IMR-90 (cell line): ENCODE data around the gene ACY1. TPM values are rescaled to one million over a fixed set of nuclear protein-coding genes. Genes with fewer than 3 reads are reported as not detected.

Source experiments
- ATAC-seq: fragments of 200-7000 bp; cut with Tn5 transposase; 2 replicates; pipeline ENCODE4 v1.9.1; 2020; ENCODE audit warnings: low read depth, mild to moderate bottlenecking, moderate library complexity
- BruUV-seq: library from RNA; stranded (reverse); fragments of 400-500 nt; replicated peaks from 2 replicates; lab custom pipeline; 2021; lab: Mats Ljungman, UMichigan
- CTCF ChIA-PET: fragments of 300-600 bp; formaldehyde crosslinking; extraction: SDS; loops from one replicate; lab custom pipeline; 2021; ENCODE audit warnings: antibody characterized with exemption; lab: Yijun Ruan, JAX
- POLR2A ChIA-PET: fragments of 300-600 bp; sonication (Branson Sonifier 250); formaldehyde crosslinking; loops from one replicate; lab custom pipeline; 2022; ENCODE audit warnings: antibody characterized with exemption; ENCODE audit not compliant: unreplicated experiment; lab: Charles Lee
- DNase-seq: peaks from one replicate; pipeline ENCODE4 v3.0.0; 2013
- H2AFZ ChIP-seq: replicated peaks from 2 replicates; pipeline ENCODE3; 2013; ENCODE audit warnings: low read length, mild to moderate bottlenecking; ENCODE audit not compliant: poor library complexity
- H2AK5ac ChIP-seq: 2 replicates; pipeline ENCODE4 v1.6.1; 2013; ENCODE audit warnings: low read depth, low read length, inconsistent platforms
- H2AK9ac ChIP-seq: replicated peaks from 2 replicates; pipeline ENCODE3; 2013; ENCODE audit warnings: mild to moderate bottlenecking, low read depth, low read length, moderate library complexity; ENCODE audit not compliant: poor library complexity
- H2BK120ac ChIP-seq: 2 replicates; pipeline ENCODE4 v1.6.1; 2013; ENCODE audit warnings: low read depth, low read length, inconsistent platforms
- H2BK15ac ChIP-seq: 3 replicates; pipeline ENCODE4 v1.6.1; 2013; ENCODE audit warnings: low read depth, low read length, inconsistent platforms
- H2BK20ac ChIP-seq: 2 replicates; pipeline ENCODE4 v1.6.1; 2013; ENCODE audit warnings: low read depth, mild to moderate bottlenecking, inconsistent platforms, low read length, moderate library complexity
- H2BK5ac ChIP-seq: 2 replicates; pipeline ENCODE4 v1.6.1; 2013; ENCODE audit warnings: mild to moderate bottlenecking, low read depth, low read length, inconsistent platforms; ENCODE audit not compliant: poor library complexity, severe bottlenecking
- H3K14ac ChIP-seq: replicated peaks from 2 replicates; pipeline ENCODE4 v1.6.1; 2013; ENCODE audit warnings: low read depth, low read length, inconsistent platforms
- H3K18ac ChIP-seq: 2 replicates; pipeline ENCODE4 v1.6.1; 2013; ENCODE audit warnings: low read depth, low read length, control low read depth
- H3K23ac ChIP-seq: 2 replicates; pipeline ENCODE4 v1.6.1; 2013; ENCODE audit warnings: low read depth, low read length, inconsistent platforms
- H3K27ac ChIP-seq: 2 replicates; pipeline ENCODE4 v1.5.1; 2013; ENCODE audit warnings: mild to moderate bottlenecking, control low read depth, low read length; ENCODE audit not compliant: insufficient read depth
- H3K27me3 ChIP-seq: 2 replicates; pipeline ENCODE4 v1.6.1; 2013; ENCODE audit warnings: low read length; ENCODE audit not compliant: control insufficient read depth, insufficient read depth
- H3K36me3 ChIP-seq: 2 replicates; pipeline ENCODE4 v1.6.1; 2013; ENCODE audit warnings: low read length, mixed read lengths; ENCODE audit not compliant: control insufficient read depth, insufficient read depth
- H3K4ac ChIP-seq: 2 replicates; pipeline ENCODE4 v1.6.1; 2013; ENCODE audit warnings: low read depth, low read length, inconsistent platforms
- H3K4me1 ChIP-seq: 2 replicates; pipeline ENCODE4 v1.6.1; 2013; ENCODE audit warnings: low read length, mixed read lengths; ENCODE audit not compliant: control insufficient read depth, insufficient read depth
- H3K4me2 ChIP-seq: 2 replicates; pipeline ENCODE4 v1.6.1; 2013; ENCODE audit warnings: low read depth, mild to moderate bottlenecking, control low read depth, low read length, moderate library complexity
- H3K4me3 ChIP-seq: 2 replicates; pipeline ENCODE4 v1.5.1; 2013; ENCODE audit warnings: low read depth, mild to moderate bottlenecking, control low read depth, low read length, moderate library complexity; ENCODE audit not compliant: insufficient read depth
- H3K56ac ChIP-seq: 2 replicates; pipeline ENCODE4 v1.6.1; 2013; ENCODE audit warnings: low read length, inconsistent platforms; ENCODE audit not compliant: insufficient read depth; ENCODE audit errors: extremely low read depth
- H3K79me1 ChIP-seq, 2 experiments: 2 replicates each; pipeline ENCODE4 v1.6.1; 2013; ENCODE audit warnings: low read length in 2 of 2, inconsistent platforms in 1 of 2, low read depth in 1 of 2
- H3K9ac ChIP-seq: 2 replicates; pipeline ENCODE4 v1.6.1; 2013; ENCODE audit warnings: low read depth, low read length, control low read depth
- H3K9me1 ChIP-seq: 2 replicates; pipeline ENCODE4 v1.6.1; 2013; ENCODE audit warnings: low read length, inconsistent platforms; ENCODE audit not compliant: insufficient read depth
- H3K9me3 ChIP-seq: 2 replicates; pipeline ENCODE4 v1.6.1; 2013; ENCODE audit warnings: low read length; ENCODE audit not compliant: control insufficient read depth, insufficient read depth
- H4K20me1 ChIP-seq: 2 replicates; pipeline ENCODE4 v1.6.1; 2013; ENCODE audit warnings: low read length, inconsistent platforms; ENCODE audit not compliant: insufficient read depth
- H4K5ac ChIP-seq: 2 replicates; pipeline ENCODE4 v1.6.1; 2013; ENCODE audit warnings: mild to moderate bottlenecking, low read depth, low read length, control low read depth
- H4K8ac ChIP-seq, 2 experiments: 2 replicates each; pipeline ENCODE4 v1.6.1; 2013; ENCODE audit warnings: low read depth in 2 of 2, low read length in 2 of 2, control low read depth in 1 of 2, inconsistent platforms in 1 of 2
- H4K91ac ChIP-seq: 2 replicates; pipeline ENCODE4 v1.6.1; 2013; ENCODE audit warnings: low read depth, low read length, inconsistent platforms; ENCODE audit not compliant: insufficient read depth
- BHLHE40 ChIP-seq: fragments of 150-350 bp; IDR thresholded peaks from 2 replicates; pipeline ENCODE4 v1.6.1; 2016; ENCODE audit warnings: mild to moderate bottlenecking, low read depth, low read length
- CEBPB ChIP-seq: IDR thresholded peaks from 2 replicates; pipeline ENCODE4 v1.6.1; 2012; ENCODE audit warnings: low read depth, low read length, improper control_type of control experiment
- FOS ChIP-seq: fragments of 150-350 bp; IDR thresholded peaks from 2 replicates; pipeline ENCODE4 v1.6.1; 2016; ENCODE audit warnings: low read depth, low read length
- RAD21 ChIP-seq: IDR thresholded peaks from 2 replicates; pipeline ENCODE4 v1.6.1; 2012; ENCODE audit warnings: low read length, improper control_type of control experiment
- RCOR1 ChIP-seq: IDR thresholded peaks from 2 replicates; pipeline ENCODE4 v1.6.1; 2012; ENCODE audit warnings: mild to moderate bottlenecking, low read length, improper control_type of control experiment; ENCODE audit not compliant: insufficient replicate concordance
- RFX5 ChIP-seq: IDR thresholded peaks from 2 replicates; pipeline ENCODE4 v1.8.0; 2012; ENCODE audit warnings: low read depth, mild to moderate bottlenecking, low read length, moderate library complexity
- SMC3 ChIP-seq: fragments of 150-350 bp; IDR thresholded peaks from 2 replicates; pipeline ENCODE4 v1.6.1; 2016; ENCODE audit warnings: low read depth, mild to moderate bottlenecking, antibody characterized with exemption, low read length, moderate library complexity
- USF2 ChIP-seq: fragments of 150-350 bp; IDR thresholded peaks from 2 replicates; pipeline ENCODE4 v1.6.1; 2017; ENCODE audit warnings: mild to moderate bottlenecking, antibody characterized with exemption, low read length, low read depth
- WGBS, 2 experiments: methylation state at CpG; one replicate each; pipeline versions ENCODE4 v1.1.5 to v1.1.7; 2013; ENCODE audit warnings: missing lambda C conversion rate in 2 of 2; ENCODE audit not compliant: insufficient read length in 1 of 2; ENCODE audit errors: extremely low coverage in 2 of 2; 5-methylcytosine and 5-hydroxymethylcytosine counted together
- dilution Hi-C: fragments of 300-500 bp; cut with HindIII; formaldehyde crosslinking; loops from one replicate; pipeline ENCODE4 v1.14.3; 2018; ENCODE audit warnings: low sequenced_read_pairs; ENCODE audit not compliant: unreplicated experiment
- in situ Hi-C: fragments of 300-500 bp; cut with MboI; formaldehyde crosslinking; loops from 3 replicates; pipeline ENCODE4 v1.14.3; 2019; ENCODE audit warnings: low sequenced_read_pairs, inconsistent platforms, mixed read lengths
- intact Hi-C: fragments of 100-400 bp; cut with micrococcal nuclease; formaldehyde crosslinking; loops from 2 replicates; pipeline ENCODE4 v1.10.0; 2022
- polyA plus RNA-seq, 3 experiments: library from polyadenylated mRNA; depleted of rRNA; stranded (reverse); fragments of >200 nt; gene quantifications; 2 replicates each; pipeline ENCODE4 v1.2.3, GENCODE V29; 2012; ENCODE audit warnings: low replicate concordance in 1 of 3
- total RNA-seq: library from RNA; depleted of rRNA; stranded (reverse); fragments of >200 nt; gene quantifications from 2 replicates; pipeline ENCODE4 v1.2.3, GENCODE V29; 2012

Gene ACY1
- total and polyA plus RNA-seq, 2 of the 4 experiments (the other 2 are of a cell fraction) = 22.0 to 47.1 TPM

GRCh38 chr3:51950899-51951298 is 32.4 kb upstream of the ACY1 start:
- no peak overlapping the region for H3K4me3 ChIP-seq
- no TSS peak for BruUV-seq
- POLR2A ChIA-PET = no interaction called here

More at GRCh38 chr3:51950899-51951298, 32.4 kb upstream of the ACY1 start:
- Histone ChIP-seq H4K91ac (no peak overlapping the region), H4K8ac (no peak overlapping the region), H3K27me3 (no peaks in the 10 kb centered on the region), H3K4me1 (peaks cover 9% of the 10 kb centered on the region), H4K20me1 (no peaks in the 10 kb centered on the region), H2AK9ac (no peak overlapping the region), H3K79me1 (no peaks in the 10 kb centered on the region), H3K18ac (no peak overlapping the region), H2BK5ac (no peak overlapping the region), H3K56ac (no peak overlapping the region), H3K23ac (no peak overlapping the region), H2BK15ac (no peak overlapping the region), H4K5ac (no peak overlapping the region), H3K9me3 (no peaks in the 10 kb centered on the region), H3K4ac (no peak overlapping the region), H2BK120ac (no peak overlapping the region), H3K36me3 (peaks cover 2% of the 10 kb centered on the region; the same call in 1 of the 2 replicates), H2AFZ (no peak overlapping the region), H3K9me1 (peaks cover 6% of the 10 kb centered on the region; the same call in 1 of the 2 replicates), H3K4me2 (no peak overlapping the region), H2BK20ac (no peak overlapping the region), H3K14ac (no peak overlapping the region), H3K27ac (no peak overlapping the region), H2AK5ac (no peak overlapping the region), H3K9ac (no peak overlapping the region)
- dilution Hi-C loops (no loop called here), in situ Hi-C loops (loop anchor here (25.0 kb wide), 1 partner anchor 1614 kb away; the partner anchor contains the start of genes RASSF1, TUSC2 and ZMYND10), intact Hi-C loops (no loop called here)
- TF ChIP-seq SMC3 (no peak), FOS (no peak), USF2 (no peak), BHLHE40 (no peak), RFX5 (no peak), RAD21 (no peak), CEBPB (no peak), RCOR1 (no peak)
- CTCF ChIA-PET = interaction anchor here (0.6 to 0.9 kb wide), 2 partner anchors 29 to 330 kb away, joined by 3 to 4 read pairs; no protein-coding TSS in a partner anchor
- 80% methylated on average over 1 of the region's 2 CpGs; no CpG with 5 or more reads in 1 of the 2 experiments for WGBS, 2 experiments
- DNase-seq (no peak), ATAC-seq (no peak)
